Keratinocyte (primary cell): ENCODE measurements around the gene RUVBL2.

Source experiments
- CTCF ChIP-seq, 3 experiments: IDR thresholded peaks in 1 of 3; conservative IDR thresholded peaks in 1 of 3; optimal IDR thresholded peaks in 1 of 3; 2 replicates in 2 of 3; 3 replicates in 1 of 3; pipeline versions ENCODE3 to v1.5.1; 2011; ENCODE audit warnings: low read length in 3 of 3, mild to moderate bottlenecking in 3 of 3, moderate library complexity in 2 of 3, control low read depth in 1 of 3, inconsistent platforms in 1 of 3; ENCODE audit not compliant: insufficient read depth in 2 of 3; ENCODE audit errors: extremely low read depth in 1 of 3
- EZH2 ChIP-seq: IDR thresholded peaks from one replicate; pipeline ENCODE4 v1.6.1; 2012; ENCODE audit warnings: inconsistent platforms, mild to moderate bottlenecking, low read length, moderate library complexity

- TF ChIP-seq CTCF (optimal IDR thresholded peaks at IDR 0.05 in 1 of 3, IDR thresholded peaks at IDR 0.05 in 1 of 3, conservative IDR thresholded peaks at IDR 0.05 in 1 of 3; ENCODE audit: extremely low read depth in 1 of 3, insufficient read depth in 2 of 3, low read length in 3 of 3), result no peak
- TF ChIP-seq EZH2, result no peak
Measured at GRCh38 chr19:48958006-48958405, 35.7 kb upstream of the RUVBL2 start.
